ENCODE measurements around the gene GREB1. TPM values are rescaled to one million over a fixed set of nuclear protein-coding genes. Genes with fewer than 3 reads are reported as not detected.

Gene GREB1
- total RNA-seq, 1 experiment from 2014 or later, result 6.2 TPM

DNA sequence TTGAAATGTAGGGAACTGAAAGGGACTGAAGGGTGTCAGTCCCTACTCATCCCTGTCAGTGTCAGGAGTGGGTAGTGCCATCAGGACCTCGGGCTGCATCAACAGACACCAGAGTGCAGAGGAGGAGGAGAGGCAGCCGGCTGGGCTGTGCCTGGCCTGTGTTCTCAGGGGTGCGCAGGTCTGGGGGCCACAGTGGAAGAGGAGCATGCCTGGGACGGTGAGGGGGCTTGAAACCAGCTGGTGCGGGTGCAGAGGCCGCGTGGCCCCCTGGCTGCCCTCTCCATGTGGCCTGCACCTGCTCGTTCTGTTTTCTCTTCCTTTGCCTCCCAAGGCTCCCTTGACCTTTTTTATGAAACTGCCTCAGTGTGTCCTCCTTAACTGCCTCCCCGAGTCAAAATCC is 94.8 kb downstream of the GREB1 start:
- no peak for TF ChIP-seq TCF7L2 (IDR thresholded peaks at IDR 0.05; ENCODE audit: borderline replicate concordance, extremely low read depth, insufficient read depth, insufficient read length)
- TF ChIP-seq POLR2AphosphoS5 (IDR thresholded peaks at IDR 0.05; ENCODE audit: low read depth, low read length), result no peak
- TF ChIP-seq, protein P1, sequence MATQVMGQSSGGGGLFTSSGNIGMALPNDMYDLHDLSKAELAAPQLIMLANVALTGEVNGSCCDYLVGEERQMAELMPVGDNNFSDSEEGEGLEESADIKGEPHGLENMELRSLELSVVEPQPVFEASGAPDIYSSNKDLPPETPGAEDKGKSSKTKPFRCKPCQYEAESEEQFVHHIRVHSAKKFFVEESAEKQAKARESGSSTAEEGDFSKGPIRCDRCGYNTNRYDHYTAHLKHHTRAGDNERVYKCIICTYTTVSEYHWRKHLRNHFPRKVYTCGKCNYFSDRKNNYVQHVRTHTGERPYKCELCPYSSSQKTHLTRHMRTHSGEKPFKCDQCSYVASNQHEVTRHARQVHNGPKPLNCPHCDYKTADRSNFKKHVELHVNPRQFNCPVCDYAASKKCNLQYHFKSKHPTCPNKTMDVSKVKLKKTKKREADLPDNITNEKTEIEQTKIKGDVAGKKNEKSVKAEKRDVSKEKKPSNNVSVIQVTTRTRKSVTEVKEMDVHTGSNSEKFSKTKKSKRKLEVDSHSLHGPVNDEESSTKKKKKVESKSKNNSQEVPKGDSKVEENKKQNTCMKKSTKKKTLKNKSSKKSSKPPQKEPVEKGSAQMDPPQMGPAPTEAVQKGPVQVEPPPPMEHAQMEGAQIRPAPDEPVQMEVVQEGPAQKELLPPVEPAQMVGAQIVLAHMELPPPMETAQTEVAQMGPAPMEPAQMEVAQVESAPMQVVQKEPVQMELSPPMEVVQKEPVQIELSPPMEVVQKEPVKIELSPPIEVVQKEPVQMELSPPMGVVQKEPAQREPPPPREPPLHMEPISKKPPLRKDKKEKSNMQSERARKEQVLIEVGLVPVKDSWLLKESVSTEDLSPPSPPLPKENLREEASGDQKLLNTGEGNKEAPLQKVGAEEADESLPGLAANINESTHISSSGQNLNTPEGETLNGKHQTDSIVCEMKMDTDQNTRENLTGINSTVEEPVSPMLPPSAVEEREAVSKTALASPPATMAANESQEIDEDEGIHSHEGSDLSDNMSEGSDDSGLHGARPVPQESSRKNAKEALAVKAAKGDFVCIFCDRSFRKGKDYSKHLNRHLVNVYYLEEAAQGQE (IDR thresholded peaks at IDR 0.05; ENCODE audit: low read depth), result no peak
- TF ChIP-seq, protein P2, sequence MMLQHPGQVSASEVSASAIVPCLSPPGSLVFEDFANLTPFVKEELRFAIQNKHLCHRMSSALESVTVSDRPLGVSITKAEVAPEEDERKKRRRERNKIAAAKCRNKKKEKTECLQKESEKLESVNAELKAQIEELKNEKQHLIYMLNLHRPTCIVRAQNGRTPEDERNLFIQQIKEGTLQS (IDR thresholded peaks at IDR 0.05), result no peak
- TF ChIP-seq CEBPB (IDR thresholded peaks at IDR 0.05; ENCODE audit: low read depth), result no peak
- TF ChIP-seq EZH2phosphoT487 (IDR thresholded peaks at IDR 0.05; ENCODE audit: borderline replicate concordance), result no peak
- no peak for TF ChIP-seq RAD21 (IDR thresholded peaks at IDR 0.05; ENCODE audit: low read depth)
- TF ChIP-seq ELF1 (IDR thresholded peaks at IDR 0.05; ENCODE audit: borderline replicate concordance, low read depth), result no peak
- no peak for TF ChIP-seq SRF (IDR thresholded peaks at IDR 0.05; ENCODE audit: low read depth)
- no peak for TF ChIP-seq EZH2 (IDR thresholded peaks at IDR 0.05)
- no peak for TF ChIP-seq ZFX (IDR thresholded peaks at IDR 0.05)
- H3K9me2 ChIP-seq (ENCODE audit: insufficient read depth), result no peaks in the 10 kb centered on the region
- H3K9me3 ChIP-seq (ENCODE audit: control insufficient read depth in 1 of 2, insufficient read depth in 1 of 2, low read depth in 1 of 2, low read length in 2 of 2), result no peaks in the 10 kb centered on the region
- H3K4me3 ChIP-seq (replicated peaks in 1 of 2; ENCODE audit: low read depth in 1 of 2, low read length in 2 of 2), result no peak overlapping the region
- ATAC-seq (no peak), DNase-seq (ENCODE audit: low read depth, low spot score) (no peak)
- ChIA-PET RAD21 (ENCODE audit: low non-redundant PET in 1 of 2, low total read pairs in 2 of 2, uncharacterized antibody in 2 of 2, unreplicated experiment in 2 of 2) (no interaction called here), POLR2A (no interaction called here), CTCF (no interaction called here)
- no peak overlapping the region for H3K27ac ChIP-seq (ENCODE audit: low read depth, low read length)
- no TSS peak for BruUV-seq (replicated peaks)
- no peaks in the 10 kb centered on the region for H3K27me3 ChIP-seq (ENCODE audit: insufficient read depth, low read length)
- H3K4me2 ChIP-seq (ENCODE audit: low read length), result no peak overlapping the region
- intact Hi-C loops (cut with micrococcal nuclease), result no loop called here
- H4K20me1 ChIP-seq (ENCODE audit: insufficient read depth), result no peaks in the 10 kb centered on the region
- no peaks in the 10 kb centered on the region for H3K36me3 ChIP-seq (ENCODE audit: control insufficient read depth in 1 of 2, insufficient read depth in 2 of 2, low read length in 2 of 2)
- H2AFZ ChIP-seq (ENCODE audit: low read depth, low read length, poor library complexity, severe bottlenecking), result no peak overlapping the region
- H3K4me1 ChIP-seq (ENCODE audit: control insufficient read depth in 1 of 2, insufficient read depth in 2 of 2, low read length in 2 of 2), result no peaks in the 10 kb centered on the region; a peak in 1 of 4 replicates
- no peak overlapping the region for H3K9ac ChIP-seq (ENCODE audit: low read length)
- no peaks in the 10 kb centered on the region for H3K79me2 ChIP-seq (ENCODE audit: insufficient read depth, low read length)
